ENCODE results near the gene FSTL5.
"Not testable (repeated sequence)": the region's sequence is repeated elsewhere in the genome, so short reads cannot be mapped to it uniquely, and the experiment has no call there.

Gene FSTL5

DNA sequence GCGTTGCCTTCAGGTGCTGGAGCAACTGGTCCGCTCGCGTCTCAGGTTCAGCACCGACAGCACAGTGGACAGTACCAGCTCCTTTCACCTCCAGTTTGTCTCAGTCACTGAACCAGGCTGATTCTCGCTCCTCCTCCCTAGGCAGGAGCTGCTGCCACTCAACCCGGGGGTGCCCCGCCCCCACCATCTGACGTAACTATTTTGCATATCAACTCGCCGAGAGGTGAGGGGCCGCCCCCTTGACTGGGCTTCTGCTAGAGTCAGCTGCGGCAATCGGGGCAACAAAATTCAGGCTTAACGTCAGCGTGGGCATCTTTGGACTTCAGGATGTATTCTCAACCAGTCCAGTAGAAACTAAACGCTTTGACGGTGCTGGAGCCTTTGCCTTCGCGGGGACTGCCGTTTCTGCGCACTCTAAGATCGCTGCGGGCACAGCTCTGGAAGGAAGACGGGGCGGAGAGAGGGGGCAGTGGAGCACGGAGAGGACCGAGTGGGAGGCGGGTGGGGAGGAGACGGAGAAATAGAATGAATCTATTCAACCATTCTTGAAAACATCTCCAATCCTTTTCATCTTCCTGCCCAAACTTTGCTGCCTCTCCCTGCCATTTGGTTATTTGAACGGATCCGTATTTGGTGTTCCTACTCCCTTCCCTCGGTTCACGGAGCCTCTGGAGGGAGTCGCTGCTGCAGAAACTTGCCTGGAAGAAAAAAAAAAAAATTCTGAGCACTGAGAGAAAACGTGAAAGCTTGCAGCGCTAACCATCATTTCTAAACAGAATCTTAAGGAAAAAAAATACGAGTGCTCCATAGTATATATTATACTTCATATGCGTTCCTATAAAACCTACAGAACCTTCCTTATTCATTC, at the start of gene FSTL5:
Gene FSTL5, minus strand, starts transcription at position 109 of the 868 bp plus-strand sequence. CDS start 52,604 bp downstream, outside the sequence.
- DNase-seq (ENCODE audit: low read depth in 1 of 2, low spot score in 1 of 2): peak in 1 of 2 donors; percentile 3

DNA sequence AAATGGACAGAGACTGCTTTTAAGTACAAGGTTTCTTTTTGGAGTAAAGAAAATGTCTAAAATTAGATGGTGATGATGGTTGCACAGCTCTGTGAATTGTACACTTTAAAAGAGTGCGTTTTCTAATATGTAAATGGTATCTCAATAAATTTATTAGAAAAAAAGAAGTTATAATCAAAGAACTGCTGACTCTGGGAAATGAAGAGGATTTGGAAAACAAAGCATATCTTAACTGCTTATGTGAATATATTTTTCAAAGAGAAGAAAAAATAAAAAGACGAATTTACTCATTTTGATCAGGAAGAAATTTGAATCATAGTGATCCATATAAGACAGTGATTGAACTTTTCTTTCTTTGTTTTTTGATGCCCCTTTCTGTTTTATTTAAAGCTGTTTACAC, 45.9 kb upstream of the FSTL5 start:
- no peak for DNase-seq (ENCODE audit: low read depth in 1 of 2, low spot score in 1 of 2)

DNA sequence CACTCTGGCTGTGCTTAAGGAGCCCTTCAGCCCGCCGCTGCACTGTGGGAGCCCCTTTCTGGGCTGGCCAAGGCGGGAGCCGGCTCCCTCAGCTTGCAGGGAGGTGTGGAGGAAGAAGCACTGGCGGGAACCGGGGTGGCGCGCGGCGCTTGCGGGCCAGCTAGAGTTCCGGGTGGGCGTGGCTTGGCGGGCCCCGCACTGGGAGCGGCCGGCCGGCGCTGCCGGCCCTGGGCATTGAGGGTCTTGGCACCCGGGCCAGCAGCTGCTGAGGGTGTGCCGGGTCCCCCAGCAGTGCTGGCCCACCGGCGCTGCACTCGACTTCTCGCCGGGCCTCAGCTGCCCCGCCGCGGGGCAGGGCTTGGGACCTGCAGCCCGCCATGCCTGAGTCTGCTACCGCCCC, 39.7 kb upstream of the FSTL5 start:
- not testable (repeated sequence) for DNase-seq (ENCODE audit: low read depth in 1 of 2, low spot score in 1 of 2)

DNA sequence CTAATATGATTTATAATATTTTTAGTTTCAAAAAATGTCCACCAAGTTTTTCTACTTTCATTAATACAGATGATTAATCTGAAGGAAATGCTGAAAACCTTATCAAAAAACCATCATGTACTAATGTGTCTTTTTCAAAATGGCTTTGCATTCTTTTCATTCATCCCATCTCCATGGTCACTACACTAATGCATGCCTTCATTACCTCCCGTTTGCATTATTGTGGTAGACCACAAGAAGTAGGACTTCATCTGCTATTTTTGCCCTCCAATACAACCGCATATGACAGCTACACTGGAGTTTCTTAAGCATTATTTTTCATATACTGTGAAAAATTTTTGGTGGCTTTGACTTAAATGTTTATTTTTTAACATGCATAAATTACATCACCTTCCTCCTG, 37.9 kb upstream of the FSTL5 start:
- no peak for DNase-seq (ENCODE audit: low read depth in 1 of 2, low spot score in 1 of 2)

DNA sequence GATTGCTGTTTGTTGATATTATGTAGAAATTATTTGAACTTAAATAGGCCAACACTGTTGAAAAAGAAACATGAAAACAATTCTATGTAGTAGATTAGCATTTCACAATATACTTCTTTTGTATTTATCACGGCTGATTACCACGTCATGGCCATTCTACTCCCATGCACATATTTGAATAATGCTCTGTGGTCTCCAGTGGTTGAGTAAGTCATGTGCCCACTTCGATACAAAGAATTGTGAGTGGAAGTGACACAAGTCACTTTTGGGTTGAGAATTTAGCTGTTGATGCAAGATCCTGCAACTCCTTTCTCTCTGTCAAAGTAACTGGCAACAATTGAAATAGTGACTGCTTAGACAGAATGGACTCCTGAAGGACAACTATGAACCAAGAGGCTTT, 6.7 kb upstream of the FSTL5 start:
- no peak for DNase-seq (ENCODE audit: low read depth in 1 of 2, low spot score in 1 of 2)

DNA sequence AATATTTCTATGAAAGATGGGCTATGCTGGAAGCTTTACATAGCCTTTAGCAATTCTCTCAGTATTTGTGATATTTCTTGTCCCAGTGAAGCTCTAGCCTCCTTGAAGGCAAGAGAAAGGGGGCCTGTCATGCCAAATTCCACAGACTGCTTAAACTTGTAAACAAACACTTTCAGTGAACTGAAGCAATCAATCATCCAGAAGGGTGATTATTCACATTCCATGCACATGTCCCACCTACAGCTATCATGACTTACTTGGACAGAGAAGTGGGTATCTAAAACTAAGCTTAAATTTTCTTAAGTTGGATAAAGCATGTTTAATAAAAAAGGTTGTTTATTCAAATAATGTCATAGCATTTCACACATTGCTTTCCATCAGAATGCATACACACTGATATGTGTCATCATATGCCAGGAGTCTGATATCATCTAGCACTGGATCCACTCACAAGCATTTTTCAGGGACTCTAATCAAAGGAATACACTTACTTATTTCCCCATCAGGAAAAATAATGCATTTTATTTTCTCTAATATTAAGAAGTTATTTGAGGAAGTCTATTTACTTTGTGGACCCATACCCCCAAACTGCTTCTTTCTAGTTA, 1.2 kb upstream of the FSTL5 start:
- DNase-seq (ENCODE audit: low read depth in 1 of 2, low spot score in 1 of 2): no peak

DNA sequence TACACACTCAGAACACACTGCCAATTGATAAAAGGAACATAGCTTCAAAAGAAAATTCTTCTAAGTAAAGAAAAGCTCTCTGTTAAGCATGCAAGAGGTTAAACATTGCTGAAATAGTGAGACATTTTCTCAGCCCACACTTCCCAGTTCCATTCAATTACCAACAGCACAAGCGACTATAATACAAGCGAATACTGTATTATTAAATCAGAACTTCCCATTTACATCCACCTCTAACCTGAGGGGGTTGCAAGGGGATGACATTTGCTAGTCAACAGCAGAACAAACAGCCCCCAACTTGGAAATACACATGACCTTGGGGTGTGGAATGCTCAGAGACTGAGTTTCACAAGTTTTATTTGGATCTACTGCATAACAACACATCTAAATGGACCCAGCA, 1.1 kb downstream of the FSTL5 start:
- no peak for DNase-seq (ENCODE audit: low read depth in 1 of 2, low spot score in 1 of 2)

DNA sequence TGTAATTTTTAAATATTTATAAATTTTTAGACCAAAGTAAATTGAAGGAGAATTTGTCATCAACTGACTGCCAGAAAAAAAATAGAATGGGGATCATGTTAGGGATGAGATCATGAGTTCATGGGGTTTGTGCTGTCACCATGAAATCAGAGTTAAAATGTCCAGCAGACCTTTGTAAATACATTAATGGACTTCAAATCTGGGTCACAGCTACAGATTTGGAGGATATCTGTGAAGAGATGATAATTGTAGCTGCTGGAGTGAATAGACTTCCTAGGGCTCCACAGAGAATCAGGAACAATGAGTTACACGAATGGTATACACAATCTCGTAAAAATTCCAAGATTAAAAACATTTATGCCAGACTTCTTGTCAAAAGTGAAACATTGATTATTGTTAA, 6.6 kb downstream of the FSTL5 start:
- DNase-seq (ENCODE audit: low read depth in 1 of 2, low spot score in 1 of 2): no peak

DNA sequence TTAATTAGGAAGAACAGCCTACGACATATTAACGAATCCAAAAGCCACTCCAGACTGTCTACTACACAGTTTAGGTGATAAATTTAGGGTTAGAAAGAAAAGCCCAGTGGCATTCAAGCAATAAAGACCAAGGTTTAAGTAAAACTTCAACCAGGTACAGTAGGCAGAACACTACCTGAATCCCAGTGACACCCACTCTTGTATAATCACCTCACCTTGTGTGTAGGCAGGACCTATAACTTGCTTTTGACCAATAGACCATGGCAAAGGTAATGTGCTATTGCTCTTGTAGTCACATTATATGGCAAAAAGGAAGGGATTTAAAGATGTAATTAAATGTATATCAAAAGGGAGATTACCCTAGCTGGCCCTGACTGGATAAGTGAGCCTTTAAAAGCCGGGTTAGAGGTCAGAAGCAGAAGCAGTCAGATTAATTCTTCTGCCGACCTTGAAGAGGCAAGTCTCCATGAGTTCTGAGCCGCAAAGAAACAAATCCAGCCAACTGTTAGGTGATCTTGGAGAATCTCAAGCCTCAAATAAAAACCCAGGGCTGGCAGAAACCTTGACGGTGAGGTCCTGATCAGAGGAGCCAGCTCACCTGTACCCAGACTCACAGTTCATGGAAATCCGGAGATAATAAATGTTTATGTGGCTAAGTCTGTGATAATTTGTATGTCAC, 8.8 kb downstream of the FSTL5 start:
- DNase-seq (ENCODE audit: low read depth in 1 of 2, low spot score in 1 of 2): no peak

DNA sequence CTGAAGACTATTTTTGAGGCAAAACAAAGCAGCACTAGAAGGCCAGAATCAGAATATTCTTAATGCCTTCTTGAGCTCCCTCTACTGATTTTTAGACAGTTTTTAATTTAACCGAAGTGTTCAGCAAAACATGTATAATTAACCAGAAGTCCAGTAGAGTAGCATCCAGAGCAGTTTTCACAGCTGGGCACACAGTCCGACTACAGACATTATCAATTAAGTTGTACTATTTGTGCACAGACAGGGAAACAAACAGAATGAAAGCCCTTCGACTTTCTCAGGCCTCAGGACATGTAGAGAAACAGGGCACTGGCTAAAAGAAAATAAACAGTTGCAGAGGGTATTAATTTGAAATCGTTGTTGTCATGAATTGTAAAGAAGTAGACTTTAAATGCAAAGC, 11.9 kb downstream of the FSTL5 start:
- DNase-seq (ENCODE audit: low read depth in 1 of 2, low spot score in 1 of 2): no peak

DNA sequence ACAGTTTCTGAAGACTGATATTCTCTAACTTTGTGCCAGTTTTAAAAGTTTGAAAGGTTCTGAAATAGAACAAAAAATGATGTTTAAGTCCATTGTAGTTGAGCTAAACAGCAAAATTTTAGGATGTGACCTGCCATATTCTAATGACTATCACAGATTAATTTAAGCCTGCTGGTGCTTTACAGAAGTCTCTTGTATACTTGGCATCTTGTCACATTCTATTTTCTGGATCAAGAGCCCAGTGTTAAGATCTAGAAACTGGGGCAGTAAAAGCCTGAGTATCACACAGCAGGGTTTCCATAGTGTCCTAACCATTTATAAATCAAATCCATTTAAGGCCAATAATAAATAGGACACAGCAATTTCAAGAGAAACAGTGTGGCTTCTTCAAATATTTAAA, 12.4 kb downstream of the FSTL5 start:
- DNase-seq (ENCODE audit: low read depth in 1 of 2, low spot score in 1 of 2): no peak

DNA sequence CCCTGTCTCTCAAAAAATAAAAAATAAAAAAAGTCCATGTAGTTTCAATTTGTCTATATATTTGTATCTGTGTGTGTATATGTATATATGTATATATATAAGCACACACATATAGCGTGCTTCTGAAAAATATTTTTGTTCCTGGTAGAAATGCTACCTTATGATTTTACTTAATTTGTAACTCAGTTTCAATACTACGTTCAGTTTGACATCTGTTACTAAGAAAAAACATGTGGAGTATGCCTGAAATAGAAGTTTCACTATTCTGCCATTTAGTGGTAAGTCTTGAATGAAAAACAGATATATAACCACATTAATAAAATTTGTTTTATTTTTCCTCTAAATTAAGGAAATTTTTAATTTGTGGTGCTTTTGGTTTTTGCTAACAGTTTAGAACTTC, 14.2 kb downstream of the FSTL5 start:
- DNase-seq (ENCODE audit: low read depth in 1 of 2, low spot score in 1 of 2): no peak

DNA sequence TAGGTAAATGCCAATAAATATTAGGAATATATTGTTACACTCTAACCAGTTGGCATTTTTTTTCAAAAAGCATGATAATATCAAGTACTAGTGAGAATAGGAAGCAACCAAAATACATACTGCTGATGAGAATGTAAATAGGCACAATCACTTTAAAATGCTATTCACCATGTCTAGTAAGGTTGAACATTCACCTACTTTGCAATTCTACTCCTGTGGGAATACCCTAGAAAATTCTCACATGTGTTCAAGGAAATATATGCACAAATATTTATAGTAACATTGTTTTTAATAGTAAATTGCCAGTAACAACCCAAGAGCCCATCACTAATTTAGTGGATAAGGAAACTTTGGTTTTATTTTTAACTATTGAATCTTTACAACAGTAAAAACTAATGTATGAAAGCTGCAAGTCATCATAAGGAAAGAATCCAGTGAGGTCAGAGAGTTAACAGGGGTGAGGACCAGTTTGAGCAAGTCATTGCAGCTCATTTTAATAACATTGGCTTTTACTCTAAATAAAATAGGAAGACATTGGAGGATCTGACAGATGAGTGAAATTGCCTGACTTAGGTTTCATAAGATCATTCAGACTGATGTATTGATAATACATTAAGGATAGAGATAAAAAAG, 23.6 kb downstream of the FSTL5 start:
- no peak for DNase-seq (ENCODE audit: low read depth in 1 of 2, low spot score in 1 of 2)

DNA sequence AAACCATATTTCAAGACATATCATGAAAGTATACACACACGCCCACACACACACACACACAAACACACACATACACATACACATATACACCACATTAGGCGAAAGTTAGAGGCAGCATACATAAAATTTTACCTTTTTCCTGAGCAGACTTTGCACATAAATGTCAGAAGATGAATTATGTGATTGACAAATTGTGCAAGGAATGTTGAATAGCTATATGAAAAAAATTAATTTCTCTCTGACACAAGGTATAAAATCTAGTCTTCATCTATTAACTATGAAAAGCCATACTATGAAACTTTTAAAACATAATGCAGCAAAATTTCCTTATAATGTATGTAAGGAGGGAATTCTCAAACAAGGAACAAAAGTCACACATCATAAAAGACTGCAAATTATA, 24.4 kb downstream of the FSTL5 start:
- no peak for DNase-seq (ENCODE audit: low read depth in 1 of 2, low spot score in 1 of 2)

DNA sequence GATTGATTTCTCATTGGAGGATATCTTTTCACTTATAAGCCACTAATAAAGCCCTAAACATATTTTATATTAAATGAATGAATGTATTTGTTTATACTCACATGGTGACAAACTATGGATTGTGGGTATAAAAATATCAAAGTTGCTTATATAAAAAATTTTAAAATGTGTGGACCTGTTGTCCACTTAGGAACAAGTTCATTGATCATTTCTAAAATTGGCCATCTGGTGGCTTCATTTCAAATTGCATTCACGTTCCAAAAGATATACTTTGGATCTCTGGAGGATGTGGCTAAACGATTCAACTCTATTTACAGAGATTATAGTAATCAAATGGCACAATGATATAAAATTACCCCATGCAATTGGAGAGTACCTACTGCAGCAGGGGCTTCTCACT, 32.5 kb downstream of the FSTL5 start:
- DNase-seq (ENCODE audit: low read depth in 1 of 2, low spot score in 1 of 2): no peak

DNA sequence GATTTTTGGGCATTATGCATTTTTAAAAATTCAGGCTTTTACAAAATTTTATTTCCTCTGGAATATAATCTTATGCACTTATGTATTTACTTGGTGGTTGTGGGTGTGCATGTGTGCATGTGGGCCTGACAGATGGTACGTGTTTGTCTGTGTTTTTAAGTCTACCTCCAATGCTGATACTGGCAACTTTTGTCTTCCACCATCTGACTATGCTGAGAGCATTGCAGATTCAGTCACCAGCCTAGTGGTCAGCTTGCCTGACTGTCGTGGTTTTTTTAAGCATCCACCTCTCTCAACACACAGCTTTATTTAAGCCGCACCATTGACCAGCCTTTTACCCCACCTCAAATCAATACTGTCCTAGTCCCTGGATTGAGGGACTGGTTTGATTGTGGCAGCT, 37.1 kb downstream of the FSTL5 start:
- DNase-seq (ENCODE audit: low read depth in 1 of 2, low spot score in 1 of 2): no peak

DNA sequence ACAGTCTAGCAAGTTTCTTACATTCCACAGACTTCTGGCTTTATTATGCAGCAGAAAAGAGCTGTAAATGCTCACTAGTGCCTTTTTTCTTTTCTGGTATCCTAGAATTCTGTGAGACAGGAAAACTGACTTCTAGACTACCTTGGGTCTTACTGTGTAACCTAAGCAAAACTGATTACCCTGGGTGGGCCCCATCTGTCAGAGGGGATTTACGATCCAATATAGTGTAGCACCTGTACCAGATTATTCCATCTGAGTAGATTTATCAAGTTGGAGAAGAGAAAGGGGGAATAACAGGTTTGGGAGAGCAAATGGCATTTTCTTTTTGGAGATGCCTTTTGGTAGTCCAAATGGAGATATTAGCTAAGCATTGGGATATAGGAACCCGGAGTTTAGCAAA, 46.7 kb downstream of the FSTL5 start:
- no peak for DNase-seq (ENCODE audit: low read depth in 1 of 2, low spot score in 1 of 2)

DNA sequence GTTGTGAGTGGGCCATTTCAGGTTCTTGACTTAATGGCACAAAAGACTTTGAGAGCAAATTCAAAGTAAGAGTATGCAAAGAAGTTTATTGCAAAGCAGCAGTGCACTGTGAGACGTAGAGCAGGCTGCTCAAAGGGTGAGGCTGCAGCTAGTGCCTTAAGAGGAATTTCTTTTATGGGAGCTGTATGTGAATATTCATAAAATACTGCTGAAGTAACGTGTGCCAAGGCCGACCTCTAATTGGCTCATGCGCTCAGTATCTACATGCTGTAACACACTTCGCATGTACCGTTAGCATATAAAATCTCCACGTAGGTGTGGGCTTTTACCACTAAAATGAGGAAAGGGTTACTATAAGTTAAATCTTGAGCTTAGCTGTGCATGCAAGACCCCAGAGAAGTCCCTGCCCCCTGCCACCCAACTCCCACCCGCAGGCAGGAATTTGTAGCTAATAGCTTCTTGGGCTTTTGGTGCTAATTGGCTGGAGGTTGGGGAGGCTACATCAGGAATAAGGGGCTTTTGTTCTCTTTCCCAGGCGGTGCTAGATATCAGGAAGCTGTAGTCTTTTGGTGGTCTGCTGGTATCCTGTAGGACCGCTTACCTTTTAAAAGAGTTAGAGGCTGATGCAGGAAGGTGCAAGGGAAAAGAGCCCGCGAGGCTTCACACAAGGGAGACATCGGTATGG, 47.6 kb downstream of the FSTL5 start:
- DNase-seq (ENCODE audit: low read depth in 1 of 2, low spot score in 1 of 2): no peak

DNA sequence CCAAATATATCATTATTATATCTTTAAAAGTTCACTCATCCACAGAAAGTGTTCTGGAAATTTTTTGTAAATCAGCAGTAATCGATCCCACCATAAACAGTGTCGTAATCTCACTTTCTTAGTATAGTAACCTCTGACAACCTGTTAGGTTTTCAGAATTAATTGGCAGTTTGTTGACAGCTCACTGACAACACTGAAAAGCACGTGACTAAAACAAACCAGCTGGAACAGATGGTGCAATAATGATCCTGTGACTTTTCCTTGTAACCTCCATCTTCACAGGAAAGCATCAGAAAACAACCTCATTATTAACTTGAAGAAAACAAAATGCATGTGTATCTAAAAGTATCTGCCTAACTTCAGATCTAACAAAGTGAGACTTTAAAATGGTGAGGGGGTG, 48.5 kb downstream of the FSTL5 start:
- no peak for DNase-seq (ENCODE audit: low read depth in 1 of 2, low spot score in 1 of 2)

DNA sequence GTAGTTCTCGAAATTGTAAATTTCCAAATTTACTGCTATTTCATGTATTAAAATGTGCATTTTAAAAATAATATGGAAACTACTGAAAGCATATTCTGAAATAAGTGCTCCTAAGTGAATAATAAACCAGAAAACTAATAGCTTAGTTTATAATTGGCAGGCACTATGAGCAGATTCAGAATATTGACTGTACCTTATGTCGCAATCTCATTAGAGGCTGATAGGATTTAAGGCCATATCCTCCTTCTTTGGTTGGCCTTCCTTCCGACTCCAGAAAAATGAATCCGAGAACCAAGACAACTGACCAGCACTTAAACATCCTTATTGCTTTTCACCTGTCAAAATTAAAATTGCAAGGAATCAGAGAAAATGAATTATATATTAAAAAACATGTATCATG, 52.7 kb downstream of the FSTL5 start:
- DNase-seq (ENCODE audit: low read depth in 1 of 2, low spot score in 1 of 2): no peak

DNA sequence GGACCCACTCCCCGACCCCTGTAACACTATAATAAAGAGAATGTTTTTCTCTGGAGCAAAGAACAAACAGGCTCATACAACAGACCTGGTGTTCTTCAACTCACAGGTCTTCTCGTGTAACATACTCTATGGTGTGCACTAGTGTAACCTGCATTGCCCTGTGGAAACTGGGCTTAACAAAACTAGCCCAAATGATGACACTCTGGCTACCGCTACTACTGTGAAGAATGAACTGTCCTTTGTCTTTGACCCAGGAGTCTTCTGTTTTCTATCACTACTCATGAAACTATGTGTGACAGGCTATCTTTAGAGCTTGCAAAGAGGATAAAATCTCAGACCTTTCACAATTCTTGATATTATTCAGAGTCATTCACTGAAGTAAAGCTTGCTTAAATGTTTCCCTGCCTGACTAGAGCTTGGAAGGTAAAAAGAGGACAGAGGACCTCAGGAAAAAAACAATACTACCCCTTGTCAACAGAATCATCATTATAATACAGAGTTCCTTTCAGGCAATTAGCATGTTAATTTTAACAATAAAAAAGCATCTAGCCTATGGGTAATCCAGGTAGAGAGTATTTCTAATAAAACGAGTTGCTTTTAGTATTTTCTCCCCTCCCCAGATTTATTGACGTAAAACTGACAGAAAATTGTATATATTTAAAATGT, 59.2 kb downstream of the FSTL5 start:
- no peak for DNase-seq (ENCODE audit: low read depth in 1 of 2, low spot score in 1 of 2)
